ENCODE measurements around the gene CSTA.
A peak's percentile ranks its signal among the peaks of the same experiment; 100 is the strongest.

Gene CSTA

DNA sequence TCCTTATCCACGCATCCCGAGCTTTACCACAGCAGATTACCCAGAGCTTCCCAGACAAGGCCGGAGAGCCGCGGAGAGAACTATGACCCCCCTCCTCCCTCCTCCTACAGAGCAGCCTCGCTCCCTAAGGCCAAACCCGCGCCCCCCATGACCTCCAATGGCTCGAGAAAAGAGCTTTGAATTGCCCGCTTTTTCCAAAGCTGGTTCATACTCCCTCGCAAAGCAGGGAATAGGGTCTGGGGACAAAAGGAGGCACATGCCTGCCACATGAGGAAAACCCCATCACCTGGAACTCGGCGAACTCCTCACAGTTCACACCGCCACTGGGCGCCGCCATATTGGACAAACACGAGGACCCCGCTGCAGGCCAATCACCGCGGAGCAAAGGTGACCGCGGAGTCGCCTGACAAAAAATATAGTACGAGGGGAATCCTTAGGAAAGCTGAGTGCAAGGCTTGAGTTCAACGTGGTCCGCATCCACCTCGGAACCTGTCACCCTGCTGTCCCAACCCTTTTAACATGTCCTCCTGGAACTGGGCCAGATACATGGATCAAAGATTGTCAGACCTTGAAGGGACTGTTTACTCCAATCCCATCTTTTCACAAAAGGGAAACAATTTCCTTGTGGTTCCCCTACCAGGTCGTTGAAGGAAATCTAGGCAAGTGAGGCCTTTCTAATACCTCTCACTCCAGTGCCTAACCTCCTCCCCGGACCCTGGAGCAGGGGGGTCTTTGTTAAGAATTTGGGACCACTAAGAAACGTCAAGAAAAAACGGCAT lies 58.0 kb downstream of the CSTA start, which contains the start of gene MIX23:
TSS of gene MIX23 (minus strand) at position 344 of the 779 bp plus-strand sequence. CDS start at position 337, 7 bp downstream.
- DNase-seq = peak; percentile 85

DNA sequence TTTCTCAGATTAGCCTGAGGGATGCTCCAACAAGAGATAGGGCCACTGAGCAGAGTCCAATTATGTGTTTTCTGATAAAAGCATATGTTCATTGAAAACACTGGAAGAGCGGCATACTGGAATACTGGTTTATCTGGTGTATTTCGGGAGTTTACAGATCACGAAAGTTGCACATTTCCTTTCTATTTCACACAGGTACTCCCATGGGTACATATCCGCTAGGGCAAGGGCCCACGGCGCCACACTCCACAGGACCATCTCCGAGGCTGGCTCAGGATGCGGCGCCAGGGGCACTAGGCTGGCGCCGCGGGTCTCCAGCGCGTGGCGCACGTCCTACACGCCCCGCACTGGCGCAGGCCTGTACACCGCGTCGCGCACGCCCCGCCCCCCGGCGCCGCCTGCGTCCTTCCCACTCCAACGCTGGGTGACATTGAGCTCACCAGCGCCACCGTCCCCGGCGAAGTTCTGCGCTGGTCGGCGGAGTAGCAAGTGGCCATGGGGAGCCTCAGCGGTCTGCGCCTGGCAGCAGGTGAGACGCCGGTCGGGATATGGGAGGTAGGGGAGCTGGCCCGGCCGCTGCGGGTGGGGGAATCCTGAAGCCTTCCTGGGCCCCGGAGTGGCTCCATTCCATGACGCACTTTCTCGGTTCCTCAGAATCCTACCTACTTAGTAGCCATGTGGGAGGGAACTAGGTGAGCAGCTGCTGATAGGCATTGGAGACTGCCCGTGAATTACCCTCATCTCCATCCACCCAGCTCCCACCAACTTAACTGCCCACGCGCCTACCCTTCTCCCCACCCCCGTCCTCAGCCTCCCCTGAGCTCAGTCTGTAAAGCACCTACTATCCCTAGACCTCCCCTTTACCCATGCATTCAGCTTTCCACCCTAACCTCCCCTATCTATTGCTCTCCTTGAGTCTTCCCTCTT lies 59.0 kb downstream of the CSTA start, which contains the start of gene FAM162A:
TSS of gene FAM162A (plus strand) at position 412 of the 927 bp plus-strand sequence. CDS start at position 496, 84 bp downstream.
- DNase-seq = peak; percentile 90

GRCh38 chr3:122387709-122388108 lies 62.7 kb downstream of the CSTA start:
- no peak for DNase-seq

GRCh38 chr3:122389197-122389596 lies 64.1 kb downstream of the CSTA start:
- no peak for DNase-seq

GRCh38 chr3:122389892-122390291 lies 64.8 kb downstream of the CSTA start:
- no peak for DNase-seq

DNA sequence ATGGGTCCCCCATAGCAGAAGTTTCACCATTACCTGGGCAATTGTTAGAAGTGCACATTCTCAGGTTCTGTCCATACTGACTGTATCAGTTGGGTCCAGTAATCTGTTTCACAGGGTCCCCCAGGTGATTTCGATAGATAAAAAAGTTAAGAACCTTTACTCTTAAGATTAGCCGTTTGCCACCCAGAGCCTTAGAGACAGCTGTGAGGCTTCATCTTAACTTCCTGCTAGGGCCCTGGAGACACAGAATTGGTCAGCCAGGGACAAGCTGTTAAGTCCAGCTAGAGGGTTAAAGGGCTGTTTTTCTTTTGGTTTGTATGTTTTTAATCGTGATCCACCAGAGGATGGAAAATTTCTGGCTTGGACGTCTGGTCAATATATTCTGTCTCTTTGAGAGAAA lies 65.6 kb downstream of the CSTA start:
- DNase-seq = no peak
